NOMO-1 (cell line): Measurements from ENCODE around the gene KLHDC9.
"Not testable (repeated sequence)": the region's sequence is repeated elsewhere in the genome, so short reads cannot be mapped to it uniquely, and the experiment has no call there.

Source experiments
- DNase-seq, 2 experiments: peaks; one replicate each; lab custom pipeline; 2025; ENCODE audit not compliant: unreplicated experiment in 2 of 2; lab: John Stamatoyannopoulos, UW

Gene KLHDC9

GRCh38 chr1:161092621-161093028 is 5.5 kb upstream of the KLHDC9 start:
- no peak for DNase-seq

GRCh38 chr1:161094481-161094880 is 3.7 kb upstream of the KLHDC9 start:
- no peak for DNase-seq

- no peak for DNase-seq
Observed at GRCh38 chr1:161095230-161095629, 2.9 kb upstream of the KLHDC9 start.

- peak in 1 of 2 experiments; percentile 4 for DNase-seq
Observed at GRCh38 chr1:161096015-161096414, 2.1 kb upstream of the KLHDC9 start.

GRCh38 chr1:161096530-161096929 is 1.6 kb upstream of the KLHDC9 start:
- peak; percentile 13 to 17 for DNase-seq

- DNase-seq: no peak
Observed at GRCh38 chr1:161099090-161099802, 1.1 kb downstream of the KLHDC9 start.

DNA sequence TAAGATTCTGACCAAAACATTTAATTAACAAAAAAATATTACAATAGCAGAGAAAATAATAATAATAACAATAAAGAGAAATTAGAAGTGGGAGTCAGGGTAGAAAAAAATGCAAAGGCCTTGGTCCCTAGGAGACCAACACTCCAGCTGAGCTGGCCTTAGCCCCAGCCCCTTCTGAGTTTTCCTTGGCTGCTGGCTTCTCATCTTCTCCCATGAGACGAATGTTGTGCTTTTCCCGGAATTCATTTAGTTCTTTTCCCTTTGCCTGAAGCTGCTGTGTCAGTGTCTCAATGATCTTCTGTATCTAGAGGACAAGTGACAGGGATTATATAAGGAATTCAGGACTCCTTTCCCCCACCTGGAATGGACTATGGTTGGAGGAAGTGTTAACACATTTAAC is 2.4 kb downstream of the KLHDC9 start:
- no peak for DNase-seq

DNA sequence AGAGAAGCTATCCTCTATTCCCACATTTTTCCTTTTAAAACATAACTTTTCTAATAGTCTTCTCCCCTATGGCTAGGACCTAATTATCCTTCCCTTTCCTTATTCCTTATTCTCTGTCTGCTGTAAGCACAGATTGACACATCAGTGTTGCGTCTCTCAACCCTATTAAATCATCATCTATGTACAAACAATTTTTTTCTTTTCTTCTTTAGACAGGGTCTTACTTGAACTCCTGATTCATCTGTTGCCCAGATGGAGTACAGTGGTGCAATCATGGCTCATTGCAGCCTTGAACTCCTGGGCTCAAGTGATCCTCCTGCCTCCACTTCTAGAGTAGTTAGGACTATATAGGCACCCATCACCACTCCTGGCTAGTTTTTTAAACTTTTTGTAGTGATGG is 8.3 kb downstream of the KLHDC9 start:
- DNase-seq: no peak

GRCh38 chr1:161111117-161111516 is 13.0 kb downstream of the KLHDC9 start:
- DNase-seq: no peak

DNA sequence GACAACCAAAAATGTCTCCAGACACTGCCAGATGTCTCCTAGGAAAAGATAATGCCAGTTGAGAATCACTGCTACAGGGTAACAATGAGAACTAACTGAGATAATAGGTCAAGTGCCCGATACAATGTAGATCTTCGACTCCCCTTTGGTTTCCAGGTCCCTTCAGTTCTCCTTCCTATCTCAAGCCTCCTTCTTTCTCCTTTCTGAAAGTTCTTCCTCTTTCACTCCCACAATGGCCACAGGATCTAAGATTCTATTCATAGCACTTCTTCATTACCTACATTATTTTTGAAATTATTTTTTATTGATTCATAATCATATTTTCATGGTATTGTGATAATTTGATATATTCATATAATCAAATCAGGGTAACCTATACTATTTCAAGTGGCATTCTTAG is 13.4 kb downstream of the KLHDC9 start:
- DNase-seq: peak in 1 of 2 experiments; percentile 41

GRCh38 chr1:161113915-161114314 is 15.8 kb downstream of the KLHDC9 start:
- no peak for DNase-seq

DNA sequence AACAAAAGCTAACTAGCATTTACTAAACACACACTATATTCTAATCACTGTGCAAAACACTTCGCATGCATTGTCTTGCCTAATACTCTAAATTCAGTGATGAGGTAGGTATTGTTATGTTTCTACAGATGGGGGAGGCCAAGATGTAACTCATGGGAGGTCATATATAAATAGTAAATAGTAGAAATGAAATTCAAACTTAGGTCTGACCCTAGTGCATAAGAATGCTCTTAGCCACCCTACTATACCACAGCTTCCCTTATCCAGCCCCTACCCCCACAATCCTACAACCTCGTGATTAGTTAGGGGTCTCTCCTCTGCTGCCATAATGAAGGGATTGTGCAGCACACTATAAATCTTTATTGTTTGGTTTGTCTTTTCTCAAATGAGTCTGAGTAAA is 16.4 kb downstream of the KLHDC9 start:
- DNase-seq: no peak

DNA sequence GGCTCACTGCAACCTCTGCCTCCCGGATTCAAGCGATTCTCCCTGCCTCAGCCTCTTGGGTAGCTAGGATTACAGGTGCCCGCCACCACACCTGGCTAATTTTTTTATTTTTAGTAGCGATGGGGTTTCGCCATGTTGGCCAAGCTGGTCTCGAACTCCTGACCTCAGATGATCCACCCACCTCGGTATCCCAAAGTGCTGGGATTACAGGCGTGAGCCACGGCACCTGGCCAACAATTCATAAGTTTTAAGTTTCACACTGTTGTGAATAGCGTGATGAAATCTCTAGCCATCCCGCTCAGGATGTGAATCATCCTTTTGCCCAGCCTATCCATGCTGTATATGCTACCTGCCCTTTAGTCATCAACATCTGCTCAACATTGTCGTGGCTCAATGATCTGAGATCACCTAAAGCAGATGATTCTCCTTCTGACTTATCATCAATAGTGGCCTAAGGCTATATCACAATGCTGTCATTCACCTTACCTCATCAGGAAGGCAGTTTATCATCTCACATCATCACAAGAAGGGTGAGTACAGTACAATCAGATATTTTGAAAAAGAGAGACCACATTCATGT is 17.1 kb downstream of the KLHDC9 start:
- DNase-seq: peak in 1 of 2 experiments; percentile 32

DNA sequence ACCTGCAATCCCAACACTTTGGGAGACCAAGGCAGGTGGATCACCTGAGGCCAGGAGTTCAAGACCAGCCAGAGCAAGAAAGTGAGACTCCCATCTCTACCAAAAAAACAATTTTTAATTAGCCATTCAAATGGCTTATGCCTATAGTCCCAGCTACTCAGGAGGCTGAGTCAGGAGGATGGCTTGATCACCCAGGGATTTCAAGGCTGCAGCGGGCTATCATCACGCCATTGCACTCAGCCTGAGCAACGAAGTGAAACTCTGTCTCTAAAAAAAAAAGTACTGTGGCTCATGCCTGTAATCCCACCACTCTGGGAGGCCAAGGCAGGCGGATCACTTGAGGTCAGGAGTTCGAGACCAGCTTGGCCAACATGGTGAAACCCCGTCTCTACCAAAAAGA is 17.8 kb downstream of the KLHDC9 start:
- DNase-seq: not testable (repeated sequence)

DNA sequence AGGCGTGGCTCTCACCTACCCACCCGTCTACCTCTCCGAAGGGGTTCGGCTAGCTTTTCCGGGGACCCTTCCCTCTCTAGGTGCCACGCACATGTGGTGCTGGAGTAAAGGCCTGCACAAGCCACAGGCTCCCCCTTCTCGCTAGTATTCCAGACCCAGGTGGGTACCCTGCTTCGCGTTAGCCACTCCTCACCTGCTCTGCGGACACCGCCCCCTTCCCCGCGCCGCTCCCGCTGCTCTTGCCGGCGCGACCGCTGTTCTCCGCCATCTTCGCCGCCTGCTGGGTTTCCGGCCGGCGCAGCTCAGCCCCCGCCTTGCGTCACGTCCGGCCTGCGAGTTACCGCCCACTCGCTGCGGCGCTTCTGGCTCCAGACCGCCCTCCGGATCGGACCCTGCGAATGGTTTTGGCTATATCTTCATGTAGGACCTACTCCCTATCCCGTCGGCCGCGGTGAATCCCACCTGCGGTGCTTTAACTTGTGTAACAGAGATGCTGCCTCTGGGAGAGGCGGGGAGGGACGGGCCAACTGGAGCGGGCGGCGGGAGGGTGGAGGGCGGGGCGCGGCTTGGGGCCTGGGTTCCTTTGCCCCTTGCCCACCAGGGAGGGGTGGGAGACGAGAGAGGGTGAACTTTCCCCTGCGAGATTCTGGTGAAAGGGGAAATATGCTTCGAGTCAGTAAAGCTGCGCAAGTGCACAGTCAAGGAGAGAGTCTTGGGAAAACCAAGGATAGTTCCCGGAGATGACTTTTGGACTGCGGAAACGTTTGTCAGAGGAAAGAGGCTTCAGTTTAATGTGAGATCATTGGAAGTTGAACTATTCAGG is 19.8 kb downstream of the KLHDC9 start, which contains the start of the genes NIT1 and PFDN2:
TSS of gene NIT1 (plus strand) at position 347 of the 823 bp plus-strand sequence. CDS start at position 419, 72 bp downstream.
TSS of gene PFDN2 (minus strand) at position 279 of the 823 bp plus-strand sequence. CDS start at position 268, 11 bp downstream.
- DNase-seq: peak; percentile 77 to 86

- peak in 1 of 2 experiments; percentile 7 for DNase-seq
Observed at GRCh38 chr1:161119092-161119903, 21.1 kb downstream of the KLHDC9 start.

- no peak for DNase-seq
Observed at GRCh38 chr1:161121042-161121650, 23.0 kb downstream of the KLHDC9 start.

- peak; percentile 62 to 68 for DNase-seq
Observed at GRCh38 chr1:161121834-161122233, 23.7 kb downstream of the KLHDC9 start.

DNA sequence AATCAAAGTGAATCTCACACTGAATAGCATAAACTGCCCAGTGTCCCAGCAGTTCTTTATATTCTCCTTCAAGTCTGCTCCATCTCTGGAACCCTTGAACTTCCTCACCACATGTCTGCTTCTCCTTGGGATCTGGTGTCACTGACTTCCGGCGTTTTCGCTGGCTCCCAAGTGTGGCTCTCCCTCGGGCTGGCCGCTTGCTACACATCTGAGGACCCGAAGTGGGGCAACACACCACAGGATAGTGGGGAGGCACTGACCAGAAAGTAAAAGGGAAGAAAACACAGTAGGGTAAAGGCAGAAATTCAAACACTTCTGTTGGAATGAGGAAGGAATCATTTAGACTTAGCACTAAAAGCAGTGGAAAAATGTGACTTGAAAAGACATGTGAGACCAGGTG is 24.8 kb downstream of the KLHDC9 start:
- no peak for DNase-seq

- peak in 1 of 2 experiments; percentile 14 for DNase-seq
Observed at GRCh38 chr1:161127649-161128048, 29.5 kb downstream of the KLHDC9 start.
